Right cardiac atrium (tissue), 5 donors: ENCODE results near the gene DHRS3. TPM values are rescaled to one million over a fixed set of nuclear protein-coding genes. Genes with fewer than 3 reads are reported as not detected.
A peak's percentile ranks its signal among the peaks of the same experiment; 100 is the strongest.

Experiments used
- ATAC-seq, 2 donors: fragments of 200-7000 bp; cut with Tn5 transposase; one replicate each; pipeline versions ENCODE4 v1.8.0 to v1.9.1; 2020; ENCODE audit warnings: moderate library complexity in 2 of 2, mild to moderate bottlenecking in 1 of 2
- DNase-seq, 3 donors: peaks; one replicate each; pipeline ENCODE4 v3.0.0-alpha.2; 2020
- H3K27ac ChIP-seq: one replicate; pipeline ENCODE4 v1.5.1; 2013; ENCODE audit warnings: mild to moderate bottlenecking, low read length, control low read depth, moderate library complexity
- H3K27me3 ChIP-seq: one replicate; pipeline ENCODE4 v1.6.1; 2013; ENCODE audit not compliant: control insufficient read depth, insufficient read depth
- H3K4me1 ChIP-seq: one replicate; pipeline ENCODE4 v1.6.1; 2013; ENCODE audit warnings: low read length; ENCODE audit not compliant: control insufficient read depth, insufficient read depth
- H3K4me3 ChIP-seq: one replicate; pipeline ENCODE4 v1.5.1; 2013; ENCODE audit warnings: low read length, control low read depth
- H3K9me3 ChIP-seq: one replicate; pipeline ENCODE4 v1.6.1; 2013; ENCODE audit warnings: low read length; ENCODE audit not compliant: control insufficient read depth
- WGBS: extraction: QIAGEN DNeasy Blood & Tissue Kit; methylation state at CpG from one replicate; pipeline ENCODE4 v1.1.7; 2013; 5-methylcytosine and 5-hydroxymethylcytosine counted together
- intact Hi-C, 4 donors: fragments of 100-400 bp; cut with DNase I; formaldehyde crosslinking; loops; one replicate each; pipeline versions ENCODE4 v1.11.0 to v1.14.0; 2022 to 2023
- polyA plus RNA-seq: library from polyadenylated mRNA; stranded (reverse); fragments of 200-250 nt; gene quantifications from one replicate; pipeline ENCODE4 v1.2.3, GENCODE V29; 2013
- total RNA-seq, 4 donors: library from RNA; stranded (reverse); fragmentation: NEBNext Ultra II Directional; extraction: Animal tissue kit (Norgen Biotek cat#: 25700); gene quantifications; one replicate each; pipeline ENCODE4 v1.2.1, GENCODE V29; 2021
- donor health status: healthy with polysubstance abuse.
- donor health status: DM: no; HTN: yes; CAD: no.
- donor health status: DM: no; HTN: no; CAD: no.
- donor health status: DM: no; HTN: yes; CAD: no; lungs with severe emphysema.
- donor health status: DM: yes; HTN: yes; CAD: no.

The DHRS3 gene
- total and polyA plus RNA-seq, 5 donors = 53.6 to 97.0 (median 83.3) TPM

- H3K4me3 ChIP-seq = no peak overlapping the region
- no peaks in the 10 kb centered on the region for H3K27me3 ChIP-seq
- peaks cover 9% of the 10 kb centered on the region for H3K4me1 ChIP-seq
- ATAC-seq (no peak), DNase-seq (no peak)
- WGBS = 92% methylated on average over 6 of the region's 6 CpGs
- no peak overlapping the region for H3K27ac ChIP-seq
- H3K9me3 ChIP-seq = no peaks in the 10 kb centered on the region
- intact Hi-C loops = loop anchor here in 2 of 4 donors (10.0 kb wide), 1 partner anchor 310 kb away; no protein-coding TSS in a partner anchor
Measured at GRCh38 chr1:12625276-12625675, 7.3 kb upstream of the DHRS3 start.

DNA sequence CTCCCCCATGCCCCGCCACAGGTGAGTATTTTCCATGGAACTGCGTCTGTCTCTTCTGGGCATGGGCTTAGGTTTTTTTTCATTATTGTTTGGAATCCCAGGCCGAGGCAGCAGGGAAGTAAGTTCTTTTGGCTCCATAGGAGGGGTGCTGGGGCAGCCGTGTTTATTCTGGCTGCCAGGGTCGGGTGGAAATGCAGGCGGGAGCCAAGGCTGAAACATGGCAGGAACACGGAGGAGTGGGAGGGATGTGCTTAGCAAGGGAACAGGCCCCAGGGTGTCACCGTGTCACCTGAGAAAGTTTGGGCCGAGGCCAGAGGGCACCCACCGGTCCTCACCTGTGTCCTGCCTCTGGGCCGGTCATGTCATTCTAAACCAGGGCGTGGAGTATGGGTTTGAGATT lies 4.5 kb upstream of the DHRS3 start:
- no peaks in the 10 kb centered on the region for H3K27me3 ChIP-seq
- DNase-seq = peak in 2 of 3 donors; percentile 62 to 72
- 39% methylated on average over 12 of the region's 12 CpGs for WGBS
- H3K4me3 ChIP-seq = no peak overlapping the region
- H3K4me1 ChIP-seq = peaks cover 13% of the 10 kb centered on the region
- H3K9me3 ChIP-seq = no peaks in the 10 kb centered on the region
- no peak overlapping the region for H3K27ac ChIP-seq
- ATAC-seq = no peak
- intact Hi-C loops = loop anchor here (5.0 to 10.0 kb wide), 3 partner anchors 210 to 310 kb away; no protein-coding TSS in a partner anchor

DNA sequence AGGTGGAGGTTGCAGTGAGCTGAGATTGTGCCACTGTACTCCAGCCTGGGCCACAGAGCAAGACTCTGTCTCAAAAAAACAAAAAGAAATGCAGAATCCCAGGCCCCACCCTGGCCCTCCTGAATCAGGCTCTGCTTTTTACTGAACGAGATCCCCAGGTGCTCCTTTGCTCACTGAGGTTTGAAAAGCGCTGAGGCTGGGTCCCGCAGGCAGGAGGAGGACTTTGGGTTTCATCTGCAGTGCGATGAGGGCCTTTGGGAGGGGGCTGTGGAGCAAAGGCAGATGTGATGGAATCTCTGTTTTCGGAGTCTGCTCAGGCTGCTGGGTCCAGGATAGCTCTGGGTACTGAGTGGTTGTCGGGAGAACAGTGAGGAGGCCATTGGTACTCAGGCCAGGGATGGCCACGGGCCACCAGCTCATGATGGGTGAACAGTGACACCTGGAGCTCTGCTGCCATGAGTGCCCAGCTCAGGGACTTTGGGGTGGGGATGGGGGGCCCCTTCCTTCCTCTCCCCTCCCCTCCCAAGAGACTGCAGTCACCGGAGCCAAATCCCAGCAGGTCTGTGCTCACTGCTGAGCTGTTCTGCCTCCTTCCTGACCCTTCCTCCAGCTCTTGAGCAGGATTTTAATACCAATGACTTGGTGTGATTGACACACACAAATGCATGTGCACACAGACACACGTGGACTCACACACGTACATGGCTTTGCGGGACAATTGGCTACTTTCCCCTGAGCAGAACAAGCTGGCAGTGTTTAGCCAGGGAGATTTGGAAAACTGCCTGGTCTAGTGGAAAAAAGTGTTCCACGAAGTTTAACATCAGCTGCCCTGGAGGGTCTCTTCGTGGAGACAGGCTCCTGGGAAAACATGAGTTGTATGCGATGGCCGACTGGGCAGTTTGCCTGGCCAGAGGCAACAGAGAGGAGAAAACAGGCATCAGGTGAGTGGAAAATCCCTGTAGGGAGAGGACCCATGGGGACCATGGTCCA lies 3.6 kb upstream of the DHRS3 start:
- Histone ChIP-seq H3K4me1 (peaks cover 13% of the 10 kb centered on the region), H3K9me3 (no peaks in the 10 kb centered on the region), H3K27me3 (no peaks in the 10 kb centered on the region), H3K27ac (no peak overlapping the region), H3K4me3 (no peak overlapping the region)
- ATAC-seq (no peak), DNase-seq (peak in 1 of 3 donors; percentile 77)
- WGBS = 49% methylated on average over 15 of the region's 15 CpGs
- intact Hi-C loops = loop anchor here (5.0 to 10.0 kb wide), 3 partner anchors 209 to 309 kb away; no protein-coding TSS in a partner anchor

DNA sequence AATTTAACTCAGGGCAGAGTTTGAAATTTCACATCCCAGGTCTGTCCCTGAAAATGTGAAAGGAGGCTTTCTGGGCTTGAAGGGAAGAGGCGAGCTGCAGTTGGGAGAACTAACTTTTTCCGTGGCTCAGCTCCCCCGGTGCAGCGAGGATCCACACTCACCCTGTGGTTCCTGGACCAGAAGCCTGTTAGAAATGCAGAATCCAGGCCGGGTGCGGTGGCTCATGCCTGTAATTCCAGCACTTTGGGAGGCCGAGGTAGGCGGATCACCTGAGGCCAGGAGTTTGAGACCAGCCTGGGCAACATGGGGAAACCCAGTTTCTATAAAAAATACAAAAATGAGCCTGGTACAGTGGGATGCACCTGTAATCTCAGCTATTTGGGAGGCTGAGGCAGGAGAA lies 2.9 kb upstream of the DHRS3 start:
- ATAC-seq (no peak), DNase-seq (no peak)
- intact Hi-C loops = loop anchor here (5.0 to 10.0 kb wide), 3 partner anchors 209 to 309 kb away; no protein-coding TSS in a partner anchor
- Histone ChIP-seq H3K4me3 (no peak overlapping the region), H3K27me3 (no peaks in the 10 kb centered on the region), H3K9me3 (no peaks in the 10 kb centered on the region), H3K4me1 (peaks cover 13% of the 10 kb centered on the region), H3K27ac (no peak overlapping the region)
- 94% methylated on average over 8 of the region's 8 CpGs for WGBS

GRCh38 chr1:12620488-12620865 lies 2.5 kb upstream of the DHRS3 start:
- Histone ChIP-seq H3K27ac (no peak overlapping the region), H3K4me1 (peaks cover 13% of the 10 kb centered on the region), H3K4me3 (no peak overlapping the region), H3K9me3 (no peaks in the 10 kb centered on the region), H3K27me3 (no peaks in the 10 kb centered on the region)
- DNase-seq (no peak), ATAC-seq (no peak)
- WGBS = 41% methylated on average over 4 of the region's 4 CpGs
- intact Hi-C loops = loop anchor here (5.0 to 10.0 kb wide), 3 partner anchors 208 to 308 kb away; no protein-coding TSS in a partner anchor

DNA sequence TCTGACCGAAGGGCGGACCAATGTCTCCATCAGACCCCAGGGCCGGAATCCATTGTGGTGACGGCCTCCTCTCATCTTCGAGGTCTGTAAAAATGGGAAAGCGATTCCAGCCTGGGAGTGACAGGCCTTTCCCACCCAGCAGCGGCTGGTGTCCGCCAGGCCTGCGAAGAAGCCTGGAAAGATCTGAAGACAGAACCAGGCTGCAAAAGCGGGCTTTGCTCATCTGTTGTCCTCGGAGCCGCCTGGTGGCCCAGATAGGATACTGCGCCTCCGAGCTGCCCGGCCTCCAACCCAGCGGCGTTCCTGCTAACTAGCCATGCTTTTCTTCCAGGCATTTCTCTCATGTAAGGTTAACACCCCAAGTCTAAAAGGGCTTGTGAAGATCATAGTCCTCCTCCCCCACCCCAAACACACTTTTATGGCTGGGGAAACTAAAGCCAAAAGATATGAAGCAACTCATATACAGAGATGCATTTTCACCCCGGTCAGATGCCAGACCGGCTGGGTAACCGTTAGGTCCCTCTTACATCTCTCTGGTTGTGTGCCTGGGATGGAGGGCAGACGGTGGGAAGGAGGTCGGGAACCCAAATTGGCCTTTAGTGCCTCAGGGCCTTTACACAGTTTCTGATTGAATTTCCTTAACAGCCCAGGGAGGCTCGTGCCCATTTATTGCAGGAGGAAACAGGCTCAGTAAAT lies 1.9 kb upstream of the DHRS3 start:
- H3K27me3 ChIP-seq = no peaks in the 10 kb centered on the region
- peak overlapping the region; percentile 78 for H3K4me3 ChIP-seq
- H3K27ac ChIP-seq = peak overlapping the region; percentile 80
- peaks cover 13% of the 10 kb centered on the region for H3K4me1 ChIP-seq
- 15% methylated on average over 23 of the region's 23 CpGs for WGBS
- H3K9me3 ChIP-seq = no peaks in the 10 kb centered on the region
- peak; percentile 62 to 67 for ATAC-seq
- intact Hi-C loops = loop anchor here (5.0 to 10.0 kb wide), 8 partner anchors 63 to 308 kb away; no protein-coding TSS in a partner anchor
- DNase-seq = peak; percentile 87 to 95 (median 94)

- 12% methylated on average over 30 of the region's 30 CpGs for WGBS
Measured at GRCh38 chr1:12618965-12619791, 1.2 kb upstream of the DHRS3 start.

DNA sequence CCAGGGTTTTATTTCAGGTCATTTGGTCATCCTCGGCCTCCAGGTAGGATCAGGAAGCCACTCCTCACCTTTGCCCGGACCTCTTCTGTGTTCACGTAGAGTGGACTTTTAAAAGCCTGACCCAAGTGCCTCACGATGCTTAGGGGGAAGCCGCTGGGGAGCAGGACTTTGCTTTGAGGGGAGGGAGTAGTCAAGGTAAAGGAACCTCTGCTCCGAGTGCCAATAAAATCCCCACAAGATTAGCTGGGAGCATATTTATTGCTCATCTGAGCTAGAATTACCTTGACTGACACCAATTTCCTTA lies 603 bp upstream of the DHRS3 start:
- intact Hi-C loops = loop anchor here in 3 of 4 donors (5.0 to 10.0 kb wide), 5 partner anchors 61 to 211 kb away; no protein-coding TSS in a partner anchor
- Histone ChIP-seq H3K4me1 (peaks cover 16% of the 10 kb centered on the region), H3K27ac (peak overlapping the region; percentile 80), H3K9me3 (no peaks in the 10 kb centered on the region), H3K4me3 (peak overlapping the region; percentile 78), H3K27me3 (no peaks in the 10 kb centered on the region)
- DNase-seq (no peak), ATAC-seq (no peak)
- 17% methylated on average over 6 of the region's 6 CpGs for WGBS

More at GRCh38 chr1:12618965-12619791, 1.2 kb upstream of the DHRS3 start:
- peak overlapping the region; percentile 78 for H3K4me3 ChIP-seq
- H3K9me3 ChIP-seq = no peaks in the 10 kb centered on the region
- DNase-seq (peak; percentile 82 to 87 (median 87)), ATAC-seq (peak; percentile 50 to 75)
- intact Hi-C loops = loop anchor here in 3 of 4 donors (5.0 to 10.0 kb wide), 5 partner anchors 62 to 212 kb away; no protein-coding TSS in a partner anchor
- no peaks in the 10 kb centered on the region for H3K27me3 ChIP-seq
- H3K27ac ChIP-seq = peak overlapping the region; percentile 80
- peaks cover 16% of the 10 kb centered on the region for H3K4me1 ChIP-seq

- no peak for ATAC-seq
Measured at GRCh38 chr1:12617511-12617900, 504 bp downstream of the DHRS3 start.

More at GRCh38 chr1:12617511-12617900, 504 bp downstream of the DHRS3 start:
- H3K27ac ChIP-seq = peak overlapping the region; percentile 98
- no peak for DNase-seq
- H3K4me1 ChIP-seq = peaks cover 13% of the 10 kb centered on the region
- intact Hi-C loops = loop anchor here in 3 of 4 donors (5.0 to 10.0 kb wide), 5 partner anchors 60 to 210 kb away; no protein-coding TSS in a partner anchor
- no peaks in the 10 kb centered on the region for H3K9me3 ChIP-seq
- H3K27me3 ChIP-seq = no peaks in the 10 kb centered on the region
- under 1% methylated on average over 12 of the region's 13 CpGs for WGBS
- peak overlapping the region; percentile 78 for H3K4me3 ChIP-seq
